Smooth muscle cell (in vitro differentiated cells): ENCODE data around the gene EPHA8. TPM values are rescaled to one million over a fixed set of nuclear protein-coding genes. Genes with fewer than 3 reads are reported as not detected.

Experiments used
- DNase-seq: peaks from one replicate; lab custom pipeline; 2025; ENCODE audit not compliant: unreplicated experiment; lab: John Stamatoyannopoulos, UW
- H2AFZ ChIP-seq: fragments of 200-600 bp; sonication (generic); 2 replicates; pipeline ENCODE4 v1.6.0; 2016; ENCODE audit warnings: antibody characterized with exemption, low read depth, mild to moderate bottlenecking
- H3F3A ChIP-seq: fragments of 200-600 bp; sonication (generic); 2 replicates; pipeline ENCODE4 v1.6.0; 2017; ENCODE audit warnings: antibody characterized with exemption, low read depth
- H3K27ac ChIP-seq: fragments of 200-600 bp; sonication (generic); 2 replicates; pipeline ENCODE4 v1.5.1; 2016; ENCODE audit warnings: low read depth, mild to moderate bottlenecking
- H3K27me3 ChIP-seq: fragments of 200-600 bp; sonication (generic); 2 replicates; pipeline ENCODE4 v1.6.1; 2016; ENCODE audit warnings: low read depth, mild to moderate bottlenecking
- H3K36me3 ChIP-seq: fragments of 200-600 bp; sonication (generic); 2 replicates; pipeline ENCODE4 v1.5.1; 2016; ENCODE audit warnings: low read depth
- H3K4me1 ChIP-seq: fragments of 200-600 bp; sonication (generic); 2 replicates; pipeline ENCODE4 v1.5.1; 2016; ENCODE audit warnings: low read depth
- H3K4me2 ChIP-seq: fragments of 200-600 bp; sonication (generic); 2 replicates; pipeline ENCODE4 v1.6.0; 2016; ENCODE audit warnings: mild to moderate bottlenecking
- H3K4me3 ChIP-seq: fragments of 200-600 bp; sonication (generic); 2 replicates; pipeline ENCODE4 v1.5.1; 2016; ENCODE audit warnings: mild to moderate bottlenecking
- H3K79me2 ChIP-seq: fragments of 200-600 bp; sonication (generic); 2 replicates; pipeline ENCODE4 v1.6.0; 2016; ENCODE audit warnings: low read depth, mild to moderate bottlenecking
- H3K9ac ChIP-seq: fragments of 200-600 bp; sonication (generic); 2 replicates; pipeline ENCODE4 v1.6.0; 2016; ENCODE audit warnings: low read depth
- H3K9me3 ChIP-seq: fragments of 200-600 bp; sonication (generic); replicated peaks from 2 replicates; pipeline ENCODE4 v1.5.1; 2016; ENCODE audit warnings: low read depth
- H4K20me1 ChIP-seq: fragments of 200-600 bp; sonication (generic); 2 replicates; pipeline ENCODE4 v1.6.0; 2016; ENCODE audit warnings: low read depth
- WGBS: methylation state at CpG from one replicate; pipeline ENCODE4 v1.1.7; 2016; ENCODE audit warnings: low lambda C conversion rate; 5-methylcytosine and 5-hydroxymethylcytosine counted together
- polyA plus RNA-seq: library from polyadenylated mRNA; unstranded; fragments of >200 nt; fragmentation: Nextera tagmentation; extraction: Ambion mirVana; gene quantifications from 2 replicates; pipeline ENCODE4 v1.2.1, GENCODE V29; 2016
- total RNA-seq: library from RNA; depleted of rRNA; stranded (reverse); fragments of >200 nt; gene quantifications from 2 replicates; pipeline ENCODE4 v1.2.3, GENCODE V29; 2014
- TF ChIP-seq, protein P1 (sequence below): fragments of 200-600 bp; sonication (generic); IDR thresholded peaks from 2 replicates; pipeline ENCODE4 v1.5.1; 2017; ENCODE audit warnings: borderline replicate concordance, mild to moderate bottlenecking, antibody characterized with exemption; ENCODE audit not compliant: insufficient read depth, poor library complexity, severe bottlenecking

The EPHA8 gene
- total and polyA plus RNA-seq, 2 experiments from 2014 or later = not detected

DNA sequence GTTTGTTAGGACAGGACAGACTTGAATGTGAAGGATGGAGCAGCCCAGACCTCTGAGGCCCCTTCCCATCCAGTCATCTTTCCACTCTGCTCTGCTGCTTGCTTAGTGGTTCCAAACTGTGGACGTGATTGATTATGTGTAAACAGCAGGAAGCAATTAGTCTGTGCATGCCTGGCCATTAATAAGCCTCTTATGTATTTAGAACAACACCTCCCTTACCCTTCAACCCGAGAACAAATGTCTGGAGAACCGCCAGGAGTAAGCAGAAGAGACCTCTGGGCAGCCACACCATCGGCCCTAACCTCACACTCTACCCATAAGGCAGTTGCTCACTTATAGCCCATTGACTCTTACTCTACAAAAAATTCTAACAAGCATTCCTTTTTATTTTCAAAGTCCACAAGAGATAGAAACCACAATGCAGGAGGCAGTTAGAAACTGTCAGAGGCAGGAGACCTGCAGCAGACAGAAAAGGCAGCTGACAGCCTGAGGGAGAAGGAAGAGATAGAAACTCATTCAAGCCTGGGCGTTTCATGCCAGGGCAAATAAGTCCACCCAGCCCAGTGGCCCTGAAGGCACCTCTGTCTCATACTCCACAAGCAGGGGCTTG lies 5.8 kb upstream of the EPHA8 start:
- WGBS = 73% methylated on average over 5 of the region's 5 CpGs
- H3K79me2 ChIP-seq = no peaks in the 10 kb centered on the region
- no peaks in the 10 kb centered on the region for H3K4me1 ChIP-seq
- peaks cover 92% of the 10 kb centered on the region for H3K27me3 ChIP-seq
- TF ChIP-seq, protein P1, sequence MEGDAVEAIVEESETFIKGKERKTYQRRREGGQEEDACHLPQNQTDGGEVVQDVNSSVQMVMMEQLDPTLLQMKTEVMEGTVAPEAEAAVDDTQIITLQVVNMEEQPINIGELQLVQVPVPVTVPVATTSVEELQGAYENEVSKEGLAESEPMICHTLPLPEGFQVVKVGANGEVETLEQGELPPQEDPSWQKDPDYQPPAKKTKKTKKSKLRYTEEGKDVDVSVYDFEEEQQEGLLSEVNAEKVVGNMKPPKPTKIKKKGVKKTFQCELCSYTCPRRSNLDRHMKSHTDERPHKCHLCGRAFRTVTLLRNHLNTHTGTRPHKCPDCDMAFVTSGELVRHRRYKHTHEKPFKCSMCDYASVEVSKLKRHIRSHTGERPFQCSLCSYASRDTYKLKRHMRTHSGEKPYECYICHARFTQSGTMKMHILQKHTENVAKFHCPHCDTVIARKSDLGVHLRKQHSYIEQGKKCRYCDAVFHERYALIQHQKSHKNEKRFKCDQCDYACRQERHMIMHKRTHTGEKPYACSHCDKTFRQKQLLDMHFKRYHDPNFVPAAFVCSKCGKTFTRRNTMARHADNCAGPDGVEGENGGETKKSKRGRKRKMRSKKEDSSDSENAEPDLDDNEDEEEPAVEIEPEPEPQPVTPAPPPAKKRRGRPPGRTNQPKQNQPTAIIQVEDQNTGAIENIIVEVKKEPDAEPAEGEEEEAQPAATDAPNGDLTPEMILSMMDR = no peak
- H3K4me2 ChIP-seq = no peak overlapping the region
- no peak overlapping the region for H2AFZ ChIP-seq
- no peak for DNase-seq
- no peaks in the 10 kb centered on the region for H3K36me3 ChIP-seq
- no peak overlapping the region for H3K4me3 ChIP-seq
- H3K9ac ChIP-seq = no peak overlapping the region
- H3K9me3 ChIP-seq = no peaks in the 10 kb centered on the region
- no peaks in the 10 kb centered on the region for H3F3A ChIP-seq
- H4K20me1 ChIP-seq = no peaks in the 10 kb centered on the region
- no peak overlapping the region for H3K27ac ChIP-seq

DNA sequence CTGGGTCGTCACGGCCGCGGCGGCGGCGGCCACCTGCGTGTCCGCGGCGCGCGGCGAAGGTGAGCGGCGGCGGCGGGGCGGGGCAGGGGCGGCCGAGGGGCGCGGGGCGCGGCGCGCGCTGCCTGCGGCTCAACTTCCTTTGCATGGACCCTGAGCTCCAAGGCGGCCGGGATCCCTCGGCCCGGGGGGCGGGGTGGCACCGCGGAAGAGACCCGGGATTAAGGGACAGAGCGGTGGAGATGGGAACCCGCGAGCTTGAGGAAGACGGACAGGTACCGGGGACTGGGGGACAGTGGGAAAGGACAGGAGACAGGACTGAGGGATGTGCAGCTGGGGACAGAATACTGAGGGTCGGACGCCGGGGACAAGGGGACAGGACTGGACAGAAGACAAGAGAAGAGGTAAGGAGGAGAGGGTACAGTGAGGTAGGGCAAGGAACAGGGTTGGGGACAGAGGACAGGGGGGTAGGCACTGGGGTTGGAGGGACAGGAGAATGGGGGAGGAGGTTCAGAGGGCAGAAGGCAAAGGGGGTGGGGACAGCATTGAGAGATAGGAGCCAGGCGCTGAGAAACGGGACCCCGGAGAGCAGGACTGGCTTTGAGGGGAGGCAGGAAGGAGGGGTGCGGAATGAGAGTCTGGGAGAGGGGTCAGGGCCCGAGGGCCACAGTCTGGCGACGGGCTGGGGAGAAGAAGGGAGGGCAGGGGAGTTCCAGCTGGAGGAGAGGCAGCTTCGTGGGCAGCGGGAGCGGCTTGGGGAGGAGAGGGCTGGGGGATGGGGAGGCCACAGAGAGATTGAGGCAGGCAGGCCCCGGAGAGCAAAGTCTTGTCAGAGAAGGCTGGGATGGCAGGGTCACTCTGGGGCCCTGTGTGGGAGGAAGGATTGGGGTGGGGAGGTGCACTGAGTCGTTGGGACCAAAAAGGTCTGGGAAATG lies 648 bp downstream of the EPHA8 start:
- WGBS = 17% methylated on average over 23 of the region's 57 CpGs
- Histone ChIP-seq H3K79me2 (no peaks in the 10 kb centered on the region), H3K4me2 (no peak overlapping the region), H3K9ac (no peak overlapping the region), H3K4me1 (no peaks in the 10 kb centered on the region), H4K20me1 (no peaks in the 10 kb centered on the region), H3F3A (no peaks in the 10 kb centered on the region), H3K36me3 (no peaks in the 10 kb centered on the region), H3K27me3 (peaks cover 94% of the 10 kb centered on the region), H2AFZ (no peak overlapping the region), H3K4me3 (no peak overlapping the region), H3K27ac (no peak overlapping the region), H3K9me3 (no peaks in the 10 kb centered on the region)
- no peak for DNase-seq
- TF ChIP-seq, protein P1 = no peak

DNA sequence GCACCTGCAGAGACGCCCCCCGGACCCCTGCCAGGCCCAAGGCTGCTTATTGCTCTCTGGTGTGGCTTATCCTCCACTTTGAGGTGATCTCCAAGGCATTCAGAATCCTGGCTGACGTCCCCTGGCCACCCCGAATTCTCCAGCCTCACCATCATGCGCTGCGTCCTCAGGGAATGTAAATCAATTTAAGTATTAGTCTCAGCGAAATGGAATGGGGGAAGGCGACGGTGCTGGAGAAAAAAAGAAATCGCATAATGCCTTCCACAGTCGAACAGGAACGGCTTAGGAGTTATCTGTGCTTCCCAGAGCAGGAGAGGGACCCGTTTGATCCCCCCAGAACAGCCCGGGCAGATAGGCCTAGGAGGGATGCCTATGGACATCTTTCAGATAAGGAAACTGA lies 2.9 kb downstream of the EPHA8 start:
- Histone ChIP-seq H2AFZ (no peak overlapping the region), H3K4me1 (no peaks in the 10 kb centered on the region), H3K9ac (no peak overlapping the region), H3K36me3 (no peaks in the 10 kb centered on the region), H3K4me2 (no peak overlapping the region), H4K20me1 (no peaks in the 10 kb centered on the region), H3K79me2 (no peaks in the 10 kb centered on the region), H3K4me3 (no peak overlapping the region), H3F3A (no peaks in the 10 kb centered on the region), H3K9me3 (no peaks in the 10 kb centered on the region), H3K27me3 (peaks cover 78% of the 10 kb centered on the region), H3K27ac (no peak overlapping the region)
- WGBS = 88% methylated on average over 14 of the region's 14 CpGs
- TF ChIP-seq, protein P1 = no peak
- no peak for DNase-seq

DNA sequence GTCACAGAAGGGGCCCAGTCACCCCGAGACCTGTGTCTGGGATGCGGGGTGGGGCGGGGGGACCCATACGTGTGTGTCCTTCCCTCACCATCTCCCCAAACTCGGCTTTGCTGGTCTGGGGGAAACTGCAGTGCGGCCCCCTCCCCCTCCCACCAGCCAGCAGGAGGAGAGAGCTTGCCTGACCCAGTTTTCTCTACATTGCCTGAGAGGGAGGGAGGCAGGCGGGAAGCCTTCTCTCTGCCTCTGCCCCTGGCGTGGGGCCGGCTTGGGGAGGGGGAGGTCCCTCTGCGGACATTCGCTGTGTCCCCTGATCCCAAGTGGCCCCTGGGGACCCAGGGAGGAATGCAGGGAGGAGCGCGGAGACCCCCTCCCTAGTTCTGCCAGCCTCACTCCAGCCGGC lies 3.9 kb downstream of the EPHA8 start:
- Histone ChIP-seq H3K27ac (no peak overlapping the region), H3K36me3 (no peaks in the 10 kb centered on the region), H3K4me2 (no peak overlapping the region), H3K79me2 (no peaks in the 10 kb centered on the region), H3K4me1 (no peaks in the 10 kb centered on the region), H3K9me3 (no peaks in the 10 kb centered on the region), H3K27me3 (peaks cover 72% of the 10 kb centered on the region), H3K4me3 (no peak overlapping the region), H4K20me1 (no peaks in the 10 kb centered on the region), H3F3A (no peaks in the 10 kb centered on the region), H3K9ac (no peak overlapping the region), H2AFZ (no peak overlapping the region)
- WGBS = 87% methylated on average over 13 of the region's 14 CpGs
- TF ChIP-seq, protein P1 = no peak
- DNase-seq = no peak
